Chondrocyte (in vitro differentiated cells): Measurements from ENCODE around the gene ADAM15. TPM values are rescaled to one million over a fixed set of nuclear protein-coding genes. Genes with fewer than 3 reads are reported as not detected.
A peak's percentile ranks its signal among the peaks of the same experiment; 100 is the strongest.

Experiments
- DNase-seq: peaks from one replicate; pipeline ENCODE4 v3.0.0; 2021; ENCODE audit warnings: mixed read lengths, low spot score
- H3K27ac Mint-ChIP-seq: one replicate; pipeline ENCODE4 v1.8.0; 2021; ENCODE audit warnings: mild to moderate bottlenecking, moderate library complexity, mixed read lengths; ENCODE audit not compliant: unreplicated experiment
- H3K27me3 Mint-ChIP-seq: 2 replicates; pipeline ENCODE4 v1.8.0; 2021; ENCODE audit warnings: low read depth, mixed read lengths
- H3K36me3 Mint-ChIP-seq: 2 replicates; pipeline ENCODE4 v1.8.0; 2021; ENCODE audit warnings: low read depth, mixed read lengths
- H3K4me1 Mint-ChIP-seq: 2 replicates; pipeline ENCODE4 v1.8.0; 2021; ENCODE audit warnings: low read depth, mild to moderate bottlenecking, mixed read lengths
- H3K4me3 Mint-ChIP-seq: one replicate; pipeline ENCODE4 v1.8.0; 2021; ENCODE audit warnings: mild to moderate bottlenecking, moderate library complexity, mixed read lengths; ENCODE audit not compliant: unreplicated experiment
- H3K9me3 Mint-ChIP-seq: 2 replicates; pipeline ENCODE4 v1.8.0; 2021; ENCODE audit warnings: low read depth, mixed read lengths
- CTCF ChIP-seq: fragments of 200-600 bp; sonication (generic); IDR thresholded peaks from 2 replicates; pipeline ENCODE4 v1.5.0; 2021; ENCODE audit warnings: antibody characterized with exemption, mild to moderate bottlenecking, moderate library complexity
- total RNA-seq: library from RNA; stranded (reverse); gene quantifications from 3 replicates; pipeline ENCODE4 v1.2.1, GENCODE V29; 2021

The ADAM15 gene
- total RNA-seq, 1 donor from 2014 or later, result 73.7 TPM

GRCh38 chr1:155062151-155062686, 11.1 kb downstream of the ADAM15 start:
- no peaks in the 10 kb centered on the region for H3K27me3 Mint-ChIP-seq
- no peak for DNase-seq
- H3K36me3 Mint-ChIP-seq, result peaks cover 8% of the 10 kb centered on the region
- peaks cover 34% of the 10 kb centered on the region for H3K4me1 Mint-ChIP-seq
- H3K9me3 Mint-ChIP-seq, result no peaks in the 10 kb centered on the region
- TF ChIP-seq CTCF, result no peak
- H3K4me3 Mint-ChIP-seq, result no peak overlapping the region
- no peak overlapping the region for H3K27ac Mint-ChIP-seq

- Mint-ChIP-seq H3K27ac (no peak overlapping the region), H3K4me1 (peaks cover 34% of the 10 kb centered on the region), H3K36me3 (peaks cover 4% of the 10 kb centered on the region), H3K4me3 (peak overlapping the region; percentile 88), H3K9me3 (no peaks in the 10 kb centered on the region), H3K27me3 (no peaks in the 10 kb centered on the region)
- peak; percentile 81 for TF ChIP-seq CTCF
- no peak for DNase-seq
Measured at GRCh38 chr1:155062702-155063411, 11.7 kb downstream of the ADAM15 start.

GRCh38 chr1:155063550-155064110, 12.5 kb downstream of the ADAM15 start, which contains the start of gene EFNA4:
Gene EFNA4, plus strand, starts transcription at chr1:155063740. Its CDS starts 84 bp downstream, at chr1:155063824.
- peaks cover 34% of the 10 kb centered on the region for H3K4me1 Mint-ChIP-seq
- DNase-seq, result no peak

GRCh38 chr1:155064111-155064831, 13.2 kb downstream of the ADAM15 start:
- Mint-ChIP-seq H3K27ac (peak overlapping the region; percentile 73), H3K9me3 (no peaks in the 10 kb centered on the region), H3K36me3 (peaks cover 6% of the 10 kb centered on the region), H3K27me3 (no peaks in the 10 kb centered on the region), H3K4me3 (peak overlapping the region; percentile 78), H3K4me1 (peaks cover 34% of the 10 kb centered on the region)
- DNase-seq, result no peak
- TF ChIP-seq CTCF, result no peak

More at GRCh38 chr1:155063550-155064110, 12.5 kb downstream of the ADAM15 start, which contains the start of gene EFNA4:
- Mint-ChIP-seq H3K27me3 (no peaks in the 10 kb centered on the region), H3K36me3 (peaks cover 3% of the 10 kb centered on the region), H3K4me3 (peak within 1 kb of the TSS; percentile 88), H3K27ac (peak within 1 kb of the TSS; percentile 91), H3K9me3 (no peaks in the 10 kb centered on the region)
- TF ChIP-seq CTCF, result no peak

GRCh38 chr1:155064832-155065429, 13.8 kb downstream of the ADAM15 start:
- TF ChIP-seq CTCF, result no peak
- no peak for DNase-seq
- Mint-ChIP-seq H3K27ac (peak overlapping the region; percentile 15), H3K9me3 (no peaks in the 10 kb centered on the region), H3K36me3 (peaks cover 6% of the 10 kb centered on the region), H3K4me1 (peaks cover 34% of the 10 kb centered on the region), H3K27me3 (no peaks in the 10 kb centered on the region), H3K4me3 (peak overlapping the region; percentile 78)
